MCF 10A (cell line): Measurements from ENCODE around the gene SRP14. TPM values are rescaled to one million over a fixed set of nuclear protein-coding genes. Genes with fewer than 3 reads are reported as not detected.
"Not testable (repeated sequence)": the region's sequence is repeated elsewhere in the genome, so short reads cannot be mapped to it uniquely, and the experiment has no call there.

Source experiments
- BruUV-seq: library from RNA; stranded (reverse); fragments of 400-500 nt; replicated peaks from 2 replicates; lab custom pipeline; 2021; lab: Mats Ljungman, UMichigan
- CTCF ChIA-PET: fragments of 300-600 bp; sonication (Branson Sonifier 250); formaldehyde crosslinking; extraction: SDS; loops from one replicate; lab custom pipeline; 2021; ENCODE audit warnings: antibody characterized with exemption, inconsistent platforms; lab: Yijun Ruan, JAX
- POLR2A ChIA-PET: fragments of 300-600, 350-650 bp; sonication (Branson Sonifier 250); formaldehyde crosslinking; extraction: SDS; loops from one replicate; lab custom pipeline; 2020; ENCODE audit warnings: antibody characterized with exemption, inconsistent platforms; lab: Yijun Ruan, JAX
- DNase-seq: peaks from one replicate; pipeline ENCODE4 v3.0.0-alpha.2; 2018; ENCODE audit not compliant: unreplicated experiment
- H3K27ac Mint-ChIP-seq: one replicate; pipeline ENCODE4 v1.8.0; 2022; ENCODE audit warnings: mild to moderate bottlenecking, low read depth, mixed read lengths; ENCODE audit not compliant: unreplicated experiment
- H3K27me3 Mint-ChIP-seq: one replicate; pipeline ENCODE4 v1.8.0; 2022; ENCODE audit warnings: mixed read lengths; ENCODE audit not compliant: insufficient read depth, unreplicated experiment
- H3K36me3 Mint-ChIP-seq: one replicate; pipeline ENCODE4 v1.8.0; 2022; ENCODE audit warnings: mild to moderate bottlenecking, moderate library complexity, mixed read lengths; ENCODE audit not compliant: insufficient read depth, unreplicated experiment
- H3K4me1 Mint-ChIP-seq: one replicate; pipeline ENCODE4 v1.8.0; 2022; ENCODE audit warnings: mixed read lengths; ENCODE audit not compliant: insufficient read depth, unreplicated experiment
- H3K4me3 Mint-ChIP-seq: one replicate; pipeline ENCODE4 v1.8.0; 2022; ENCODE audit warnings: mild to moderate bottlenecking, moderate library complexity, mixed read lengths; ENCODE audit not compliant: unreplicated experiment
- H3K9me3 Mint-ChIP-seq: one replicate; pipeline ENCODE4 v1.8.0; 2022; ENCODE audit warnings: mixed read lengths; ENCODE audit not compliant: unreplicated experiment
- intact Hi-C: fragments of 100-400 bp; cut with micrococcal nuclease; formaldehyde crosslinking; loops from 2 replicates; pipeline ENCODE4 v1.14.1; 2022
- total RNA-seq: library from RNA; stranded (reverse); gene quantifications from 2 replicates; pipeline ENCODE4 v1.2.3, GENCODE V29; 2022
- TF ChIP-seq, protein P1 (sequence below): fragments of 200-600 bp; IDR thresholded peaks from one replicate; pipeline ENCODE4 v1.8.0; 2022; ENCODE audit warnings: antibody characterized with exemption, mild to moderate bottlenecking; ENCODE audit not compliant: unreplicated experiment

The SRP14 gene
- total RNA-seq, 1 experiment from 2014 or later = 165 TPM

DNA sequence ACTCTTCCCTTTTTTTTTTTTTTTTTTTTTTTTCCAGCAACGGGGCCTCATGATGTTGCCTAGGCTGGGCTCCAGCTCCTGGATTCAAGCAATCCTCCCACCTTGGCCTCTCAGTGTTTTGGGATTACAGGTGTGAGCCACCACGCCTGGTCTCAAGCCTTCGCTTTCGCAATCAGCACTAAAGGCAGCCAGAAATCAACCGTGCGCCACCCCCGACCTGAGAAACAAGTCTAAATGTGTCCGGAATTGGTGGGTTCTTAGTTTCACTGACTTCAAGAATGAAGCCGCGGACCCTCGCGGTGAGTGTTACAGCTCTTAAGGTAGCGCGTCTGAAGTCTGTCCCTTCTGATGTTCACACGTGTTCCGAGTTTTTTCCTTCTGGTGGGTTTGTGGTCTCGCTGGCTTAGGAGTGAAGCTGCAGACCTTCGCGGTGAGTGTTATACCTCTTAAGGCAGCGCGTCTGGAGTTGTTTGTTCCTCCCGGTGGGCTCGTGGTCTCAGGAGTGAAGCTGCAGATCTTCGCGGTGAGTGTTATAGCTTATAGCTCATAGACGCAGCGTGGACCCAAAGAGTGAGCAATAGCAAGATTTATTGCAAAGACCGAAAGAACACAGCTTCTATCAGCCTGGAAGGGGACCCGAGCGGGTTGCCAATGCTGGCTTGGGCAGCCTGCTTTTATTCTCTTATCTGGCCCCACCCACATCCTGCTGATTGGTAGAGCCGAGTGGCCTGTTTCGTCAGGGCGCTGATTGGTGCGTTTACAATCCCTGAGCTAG is 34.9 kb upstream of the SRP14 start:
- DNase-seq, H3K27ac Mint-ChIP-seq, BruUV-seq, intact Hi-C loops, H3K4me3 Mint-ChIP-seq, CTCF ChIA-PET, H3K9me3 Mint-ChIP-seq, H3K36me3 Mint-ChIP-seq, H3K27me3 Mint-ChIP-seq: not testable (repeated sequence)
- POLR2A ChIA-PET = interaction anchor here (0.6 kb wide), 1 partner anchor 366 kb away, joined by 3 read pairs; no protein-coding TSS in a partner anchor
- peaks cover 10% of the 10 kb centered on the region for H3K4me1 Mint-ChIP-seq

DNA sequence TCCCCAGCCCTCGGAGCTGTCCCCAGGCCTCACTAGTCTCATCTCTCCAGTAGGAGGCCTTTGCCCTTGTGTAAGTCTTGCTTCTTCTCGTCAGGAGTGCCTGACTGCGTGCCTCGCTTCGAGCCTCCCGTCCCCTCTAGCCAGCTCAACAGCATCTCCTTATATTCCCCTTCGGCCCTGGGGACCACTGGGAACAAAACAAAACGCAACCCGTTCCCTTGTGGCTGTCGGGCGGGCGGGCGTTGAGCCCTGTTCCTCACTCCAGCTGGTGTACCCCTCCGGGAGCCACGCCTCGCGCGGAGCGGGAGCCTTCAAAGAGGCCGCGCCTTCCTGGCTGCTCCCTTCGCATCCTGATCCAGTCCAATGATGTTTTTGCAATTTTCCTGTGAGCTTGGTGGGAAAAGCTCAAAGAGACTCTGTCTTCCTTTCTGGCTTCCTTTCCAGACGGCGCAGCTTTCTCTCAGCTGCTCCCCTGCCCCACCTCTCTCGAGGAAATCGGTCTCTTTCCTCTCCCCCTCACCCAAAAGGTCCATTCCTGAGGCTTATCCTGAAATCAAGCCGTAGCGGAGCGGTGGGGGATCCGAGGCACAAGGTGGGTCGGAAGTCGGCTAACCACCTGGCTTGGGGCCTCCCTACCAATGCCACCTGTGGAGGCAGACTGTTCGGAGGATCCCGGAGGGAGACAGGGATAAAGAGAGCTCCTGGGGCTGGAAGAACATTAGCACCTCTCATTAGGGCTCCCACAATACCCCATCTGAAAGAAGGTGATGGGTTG is 33.4 kb upstream of the SRP14 start:
- POLR2A ChIA-PET = interaction anchor here (1.3 kb wide), 1 partner anchor 37 kb away, joined by 3 read pairs; the partner anchor contains the start of gene BMF

DNA sequence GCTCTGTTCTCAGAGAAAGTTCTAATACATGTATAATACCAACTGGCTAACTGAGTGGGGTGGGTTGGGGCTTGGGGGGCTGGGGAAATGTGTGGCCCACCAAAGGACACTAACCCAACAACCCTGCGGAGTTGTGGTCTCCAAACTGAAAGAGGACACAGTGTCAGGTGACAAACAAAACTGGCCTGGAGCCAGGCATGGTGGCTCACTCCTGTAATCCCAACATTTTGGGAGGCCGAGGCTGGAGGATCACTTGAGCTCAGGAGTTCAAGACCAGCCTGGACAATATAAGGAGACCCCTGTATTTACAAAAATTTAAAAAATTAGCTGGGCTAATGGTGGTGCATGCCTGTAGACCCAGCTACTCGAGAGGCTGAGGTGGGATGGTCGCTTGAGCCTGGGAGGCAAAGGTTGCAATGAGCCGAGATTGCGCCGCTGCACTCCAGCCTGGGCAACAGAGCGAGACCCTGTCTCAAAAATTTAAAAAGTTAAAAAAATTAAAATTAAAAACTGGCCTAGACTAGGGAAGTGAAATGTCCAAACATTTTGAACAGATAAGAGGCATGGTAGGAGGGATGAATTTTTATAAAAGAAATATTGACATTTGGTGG is 31.7 kb upstream of the SRP14 start:
- intact Hi-C loops = no loop called here
- ChIA-PET CTCF (interaction anchor here (4.2 kb wide), 1 partner anchor 34 kb away, joined by 19 read pairs; no protein-coding TSS in a partner anchor), POLR2A (interaction anchor here (1.2 to 1.3 kb wide), 2 partner anchors 23 to 32 kb away, joined by 3 to 7 read pairs; no protein-coding TSS in a partner anchor)
- no peak for DNase-seq
- Mint-ChIP-seq H3K9me3 (no peaks in the 10 kb centered on the region), H3K4me3 (no peak overlapping the region), H3K27me3 (no peaks in the 10 kb centered on the region), H3K36me3 (no peaks in the 10 kb centered on the region), H3K4me1 (peaks cover 7% of the 10 kb centered on the region), H3K27ac (no peak overlapping the region)
- TF ChIP-seq, protein P1, sequence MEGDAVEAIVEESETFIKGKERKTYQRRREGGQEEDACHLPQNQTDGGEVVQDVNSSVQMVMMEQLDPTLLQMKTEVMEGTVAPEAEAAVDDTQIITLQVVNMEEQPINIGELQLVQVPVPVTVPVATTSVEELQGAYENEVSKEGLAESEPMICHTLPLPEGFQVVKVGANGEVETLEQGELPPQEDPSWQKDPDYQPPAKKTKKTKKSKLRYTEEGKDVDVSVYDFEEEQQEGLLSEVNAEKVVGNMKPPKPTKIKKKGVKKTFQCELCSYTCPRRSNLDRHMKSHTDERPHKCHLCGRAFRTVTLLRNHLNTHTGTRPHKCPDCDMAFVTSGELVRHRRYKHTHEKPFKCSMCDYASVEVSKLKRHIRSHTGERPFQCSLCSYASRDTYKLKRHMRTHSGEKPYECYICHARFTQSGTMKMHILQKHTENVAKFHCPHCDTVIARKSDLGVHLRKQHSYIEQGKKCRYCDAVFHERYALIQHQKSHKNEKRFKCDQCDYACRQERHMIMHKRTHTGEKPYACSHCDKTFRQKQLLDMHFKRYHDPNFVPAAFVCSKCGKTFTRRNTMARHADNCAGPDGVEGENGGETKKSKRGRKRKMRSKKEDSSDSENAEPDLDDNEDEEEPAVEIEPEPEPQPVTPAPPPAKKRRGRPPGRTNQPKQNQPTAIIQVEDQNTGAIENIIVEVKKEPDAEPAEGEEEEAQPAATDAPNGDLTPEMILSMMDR = no peak
- no TSS peak for BruUV-seq

More for the DNA sequence above, 33.4 kb upstream of the SRP14 start:
- Mint-ChIP-seq H3K27me3 (no peaks in the 10 kb centered on the region), H3K27ac (no peak overlapping the region), H3K4me1 (peaks cover 10% of the 10 kb centered on the region), H3K4me3 (no peak overlapping the region), H3K36me3 (no peaks in the 10 kb centered on the region), H3K9me3 (no peaks in the 10 kb centered on the region)
- CTCF ChIA-PET = interaction anchor here (0.5 to 4.2 kb wide), 4 partner anchors 9 to 1218 kb away, joined by 3 to 19 read pairs (median 3); no protein-coding TSS in a partner anchor
- no peak for DNase-seq
- intact Hi-C loops = no loop called here
- TF ChIP-seq, protein P1 = no peak
- no TSS peak for BruUV-seq

DNA sequence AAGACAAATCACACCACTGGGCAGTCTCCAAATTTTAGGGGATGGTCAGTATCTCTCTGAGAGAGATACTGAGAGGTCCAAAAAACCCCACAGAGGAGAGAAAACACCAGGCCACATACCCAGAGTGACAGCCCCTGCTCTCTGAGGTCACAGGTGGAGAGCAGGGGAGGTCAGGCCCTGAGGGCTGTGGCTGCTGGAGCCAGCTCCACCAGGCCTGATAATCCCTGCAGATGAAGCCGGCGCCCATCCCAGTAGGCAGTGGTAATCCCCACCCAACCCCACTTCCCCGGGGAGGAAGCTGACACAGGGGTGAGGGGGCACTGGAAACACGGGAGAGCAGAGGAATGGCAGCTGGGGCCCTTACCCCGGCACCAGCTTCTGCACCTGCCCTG is 31.2 kb upstream of the SRP14 start:
- ChIA-PET POLR2A (interaction anchor here (1.2 to 2.5 kb wide), 4 partner anchors 14 to 33 kb away, joined by 3 to 8 read pairs (median 6); no protein-coding TSS in a partner anchor), CTCF (interaction anchor here (0.6 to 4.2 kb wide), 4 partner anchors 26 to 312 kb away, joined by 3 to 19 read pairs (median 4); partner anchors contain the start of gene KNSTRN)
- no peak for DNase-seq
- Mint-ChIP-seq H3K4me3 (no peak overlapping the region), H3K27ac (no peak overlapping the region), H3K27me3 (no peaks in the 10 kb centered on the region), H3K9me3 (no peaks in the 10 kb centered on the region), H3K4me1 (peaks cover 2% of the 10 kb centered on the region), H3K36me3 (no peaks in the 10 kb centered on the region)
- BruUV-seq = no TSS peak
- intact Hi-C loops = no loop called here
- TF ChIP-seq, protein P1 = no peak
